ENCODE data around the gene TMEM184C. TPM values are rescaled to one million over a fixed set of nuclear protein-coding genes. Genes with fewer than 3 reads are reported as not detected.

Gene TMEM184C
- total RNA-seq, 1 experiment from 2014 or later: 43.8 TPM

- H2AFZ ChIP-seq (ENCODE audit: low read length): no peak overlapping the region
- no peak overlapping the region for H2BK5ac ChIP-seq (ENCODE audit: insufficient read length, low read length)
- H4K20me1 ChIP-seq (ENCODE audit: control insufficient read depth, insufficient read depth, insufficient read length): no peaks in the 10 kb centered on the region
- no peak overlapping the region for H3K56ac ChIP-seq (ENCODE audit: insufficient read length, low read depth, low read length)
- no CpG with 5 or more reads among the region's 1 CpG for WGBS (ENCODE audit: extremely low coverage, insufficient read length, low lambda C conversion rate)
- no peak overlapping the region for H3K23ac ChIP-seq (ENCODE audit: insufficient read length, low read depth, low read length)
- no peak for TF ChIP-seq CTCF (conservative IDR thresholded peaks at IDR 0.05)
- H3K4me1 ChIP-seq (ENCODE audit: insufficient read depth, low read length): peaks cover 5% of the 10 kb centered on the region
- H4K8ac ChIP-seq (replicated peaks; ENCODE audit: insufficient read length, low read depth, low read length): no peak overlapping the region
- no peak overlapping the region for H3K4ac ChIP-seq (ENCODE audit: low read depth, low read length)
- no peak overlapping the region for H3T11ph ChIP-seq (ENCODE audit: low read length)
- H3K9ac ChIP-seq (ENCODE audit: extremely low read depth, insufficient read length, low read length): no peak overlapping the region
- no peaks in the 10 kb centered on the region for H3K27me3 ChIP-seq (ENCODE audit: insufficient read depth, low read length)
- no peaks in the 10 kb centered on the region for H3K79me1 ChIP-seq (ENCODE audit: insufficient read depth, low read depth, low read length, poor library complexity, severe bottlenecking)
- H2AK5ac ChIP-seq (ENCODE audit: insufficient read length, low read length): no peak overlapping the region
- H2BK120ac ChIP-seq (ENCODE audit: low read depth, low read length, poor library complexity, severe bottlenecking): no peak overlapping the region
- no peak overlapping the region for H2BK15ac ChIP-seq (ENCODE audit: low read depth, low read length)
- no peak overlapping the region for H3K18ac ChIP-seq (ENCODE audit: insufficient read length, low read depth, low read length)
- Mint-ChIP-seq H3K27ac (no peak overlapping the region), H3K9me3 (no peaks in the 10 kb centered on the region), H3K4me3 (no peak overlapping the region), H3K36me3 (ENCODE audit: insufficient read depth in 1 of 3, low read depth in 3 of 3) (no peaks in the 10 kb centered on the region), H3K4me1 (peaks cover 10 to 12% of the 10 kb centered on the region in 2 experiments), H3K27me3 (ENCODE audit: low read depth) (no peaks in the 10 kb centered on the region)
- no peak overlapping the region for H2BK12ac ChIP-seq (ENCODE audit: insufficient read length, low read depth, low read length)
- H3K14ac ChIP-seq (ENCODE audit: insufficient read depth, low read length): no peak overlapping the region
- no peaks in the 10 kb centered on the region for H3K9me3 ChIP-seq (ENCODE audit: control insufficient read depth, low read depth, low read length)
- H3K23me2 ChIP-seq (ENCODE audit: insufficient read length, low read depth, low read length, poor library complexity, severe bottlenecking): no peaks in the 10 kb centered on the region
- H2BK20ac ChIP-seq (ENCODE audit: low read depth, low read length, poor library complexity, severe bottlenecking): no peak overlapping the region
- H3K4me2 ChIP-seq (ENCODE audit: insufficient read depth, insufficient read length, low read length): no peak overlapping the region
- DNase-seq: no peak
- no peak overlapping the region for H3K27ac ChIP-seq (ENCODE audit: insufficient read length, low read depth, low read length)
- no peak overlapping the region for H4K91ac ChIP-seq (ENCODE audit: insufficient read length, low read depth, low read length)
- no peaks in the 10 kb centered on the region for H3K79me2 ChIP-seq (ENCODE audit: insufficient read depth, low read length)
- no peak overlapping the region for H4K5ac ChIP-seq (ENCODE audit: insufficient read length, low read depth, low read length)
Measured at GRCh38 chr4:147596981-147597380, 20.2 kb upstream of the TMEM184C start.
